GM23338 (cell line): ENCODE data around the gene WDR62.
"Not testable (repeated sequence)": the region's sequence is repeated elsewhere in the genome, so short reads cannot be mapped to it uniquely, and the experiment has no call there.

ENCODE experiments used
- EZH2 ChIP-seq: fragments of 200-600 bp; sonication (generic); IDR thresholded peaks from one replicate; pipeline ENCODE4 v1.8.0; 2017; ENCODE audit warnings: antibody characterized with exemption, mild to moderate bottlenecking, low read depth; ENCODE audit not compliant: unreplicated experiment
- JUNB ChIP-seq: IDR thresholded peaks from one replicate; pipeline ENCODE4 v1.6.1; 2016; ENCODE audit warnings: antibody characterized with exemption; ENCODE audit not compliant: unreplicated experiment
- TF ChIP-seq, protein P1 (sequence below), 2 experiments: fragments of 200-600 bp in 1 of 2; sonication (generic) in 1 of 2; conservative IDR thresholded peaks; 2 replicates each; pipeline versions ENCODE4 v1.5.1 to v1.6.1; 2016 to 2017; ENCODE audit warnings: antibody characterized with exemption in 2 of 2, low read depth in 2 of 2, mild to moderate bottlenecking in 2 of 2, moderate library complexity in 1 of 2
- TF ChIP-seq, protein P2 (sequence below): IDR thresholded peaks from 2 replicates; pipeline ENCODE4 v1.6.1; 2016; ENCODE audit warnings: antibody characterized with exemption

DNA sequence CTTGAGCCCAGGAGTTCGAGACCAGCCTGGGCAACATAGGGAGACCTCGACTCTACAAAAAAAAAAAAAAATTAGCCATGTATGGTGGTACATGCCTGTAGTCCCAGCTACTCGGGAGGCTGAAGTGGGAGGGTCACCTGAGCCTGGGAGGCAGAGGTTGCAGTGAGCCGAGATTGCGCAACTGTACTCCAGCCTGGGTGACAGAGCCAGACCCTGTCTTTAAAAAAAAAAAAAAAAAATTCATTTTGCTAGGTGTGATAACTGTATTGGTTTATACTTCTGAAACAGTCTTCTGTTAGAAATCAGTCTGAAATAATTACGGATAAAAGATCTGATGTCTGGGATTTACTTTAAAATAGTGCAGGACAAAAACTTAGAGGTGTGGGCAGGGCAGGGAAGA is 13.6 kb upstream of the WDR62 start:
- TF ChIP-seq, protein P1, sequence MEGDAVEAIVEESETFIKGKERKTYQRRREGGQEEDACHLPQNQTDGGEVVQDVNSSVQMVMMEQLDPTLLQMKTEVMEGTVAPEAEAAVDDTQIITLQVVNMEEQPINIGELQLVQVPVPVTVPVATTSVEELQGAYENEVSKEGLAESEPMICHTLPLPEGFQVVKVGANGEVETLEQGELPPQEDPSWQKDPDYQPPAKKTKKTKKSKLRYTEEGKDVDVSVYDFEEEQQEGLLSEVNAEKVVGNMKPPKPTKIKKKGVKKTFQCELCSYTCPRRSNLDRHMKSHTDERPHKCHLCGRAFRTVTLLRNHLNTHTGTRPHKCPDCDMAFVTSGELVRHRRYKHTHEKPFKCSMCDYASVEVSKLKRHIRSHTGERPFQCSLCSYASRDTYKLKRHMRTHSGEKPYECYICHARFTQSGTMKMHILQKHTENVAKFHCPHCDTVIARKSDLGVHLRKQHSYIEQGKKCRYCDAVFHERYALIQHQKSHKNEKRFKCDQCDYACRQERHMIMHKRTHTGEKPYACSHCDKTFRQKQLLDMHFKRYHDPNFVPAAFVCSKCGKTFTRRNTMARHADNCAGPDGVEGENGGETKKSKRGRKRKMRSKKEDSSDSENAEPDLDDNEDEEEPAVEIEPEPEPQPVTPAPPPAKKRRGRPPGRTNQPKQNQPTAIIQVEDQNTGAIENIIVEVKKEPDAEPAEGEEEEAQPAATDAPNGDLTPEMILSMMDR (conservative IDR thresholded peaks at IDR 0.05; ENCODE audit: low read depth in 2 of 2), result not testable (repeated sequence)
- not testable (repeated sequence) for TF ChIP-seq EZH2, JUNB
- TF ChIP-seq, protein P2, sequence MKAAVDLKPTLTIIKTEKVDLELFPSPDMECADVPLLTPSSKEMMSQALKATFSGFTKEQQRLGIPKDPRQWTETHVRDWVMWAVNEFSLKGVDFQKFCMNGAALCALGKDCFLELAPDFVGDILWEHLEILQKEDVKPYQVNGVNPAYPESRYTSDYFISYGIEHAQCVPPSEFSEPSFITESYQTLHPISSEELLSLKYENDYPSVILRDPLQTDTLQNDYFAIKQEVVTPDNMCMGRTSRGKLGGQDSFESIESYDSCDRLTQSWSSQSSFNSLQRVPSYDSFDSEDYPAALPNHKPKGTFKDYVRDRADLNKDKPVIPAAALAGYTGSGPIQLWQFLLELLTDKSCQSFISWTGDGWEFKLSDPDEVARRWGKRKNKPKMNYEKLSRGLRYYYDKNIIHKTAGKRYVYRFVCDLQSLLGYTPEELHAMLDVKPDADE, result not testable (repeated sequence)
